Ascending aorta (tissue), 2 donors: ENCODE measurements around the gene HPCA. TPM values are rescaled to one million over a fixed set of nuclear protein-coding genes. Genes with fewer than 3 reads are reported as not detected.

Experiments
- DNase-seq, 2 donors: peaks; one replicate each; pipeline ENCODE4 v3.0.0-alpha.2; 2019; ENCODE audit warnings: low spot score in 2 of 2
- H3K27ac ChIP-seq, 2 donors: fragments of 200-600 bp; sonication (generic); one replicate each; pipeline ENCODE4 v1.5.1; 2016 to 2017; ENCODE audit warnings: mild to moderate bottlenecking in 1 of 2
- H3K27me3 ChIP-seq: fragments of 200-600 bp; sonication (generic); one replicate; pipeline ENCODE4 v1.5.1; 2017
- H3K36me3 ChIP-seq, 2 donors: fragments of 200-600 bp; sonication (generic); one replicate each; pipeline ENCODE4 v1.5.1; 2016
- H3K4me1 ChIP-seq, 2 donors: fragments of 200-600 bp; sonication (generic); one replicate each; pipeline ENCODE4 v1.5.1; 2016 to 2017; ENCODE audit warnings: mild to moderate bottlenecking in 1 of 2
- H3K4me3 ChIP-seq, 2 donors: fragments of 200-600 bp; sonication (generic); one replicate each; pipeline ENCODE4 v1.5.1; 2016 to 2017; ENCODE audit warnings: mild to moderate bottlenecking in 1 of 2
- H3K9me3 ChIP-seq, 2 donors: fragments of 200-600 bp; sonication (generic); one replicate each; pipeline ENCODE4 v1.5.1; 2016
- intact Hi-C: fragments of 100-400 bp; cut with DNase I; formaldehyde crosslinking; loops from one replicate; pipeline ENCODE4 v1.15.1; 2023
- total RNA-seq: library from RNA; depleted of rRNA; stranded (reverse); fragments of >200 nt; gene quantifications from one replicate; pipeline ENCODE4 v1.1.0, GENCODE V29; 2016
- TF ChIP-seq, protein P1 (sequence below), 3 experiments: fragments of 200-600 bp in 2 of 3; fragments of 450-650 bp in 1 of 3; sonication (generic) in 2 of 3; IDR thresholded peaks; one replicate each; pipeline ENCODE4 v1.5.1; 2016 to 2019; ENCODE audit warnings: antibody characterized with exemption in 3 of 3, mild to moderate bottlenecking in 1 of 3, moderate library complexity in 1 of 3

HPCA gene
- total RNA-seq, 1 donor from 2014 or later: not detected

GRCh38 chr1:32925403-32926162 lies 39.3 kb downstream of the HPCA start:
- TF ChIP-seq, protein P1, sequence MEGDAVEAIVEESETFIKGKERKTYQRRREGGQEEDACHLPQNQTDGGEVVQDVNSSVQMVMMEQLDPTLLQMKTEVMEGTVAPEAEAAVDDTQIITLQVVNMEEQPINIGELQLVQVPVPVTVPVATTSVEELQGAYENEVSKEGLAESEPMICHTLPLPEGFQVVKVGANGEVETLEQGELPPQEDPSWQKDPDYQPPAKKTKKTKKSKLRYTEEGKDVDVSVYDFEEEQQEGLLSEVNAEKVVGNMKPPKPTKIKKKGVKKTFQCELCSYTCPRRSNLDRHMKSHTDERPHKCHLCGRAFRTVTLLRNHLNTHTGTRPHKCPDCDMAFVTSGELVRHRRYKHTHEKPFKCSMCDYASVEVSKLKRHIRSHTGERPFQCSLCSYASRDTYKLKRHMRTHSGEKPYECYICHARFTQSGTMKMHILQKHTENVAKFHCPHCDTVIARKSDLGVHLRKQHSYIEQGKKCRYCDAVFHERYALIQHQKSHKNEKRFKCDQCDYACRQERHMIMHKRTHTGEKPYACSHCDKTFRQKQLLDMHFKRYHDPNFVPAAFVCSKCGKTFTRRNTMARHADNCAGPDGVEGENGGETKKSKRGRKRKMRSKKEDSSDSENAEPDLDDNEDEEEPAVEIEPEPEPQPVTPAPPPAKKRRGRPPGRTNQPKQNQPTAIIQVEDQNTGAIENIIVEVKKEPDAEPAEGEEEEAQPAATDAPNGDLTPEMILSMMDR (IDR thresholded peaks at IDR 0.05): no peak
- H3K4me3 ChIP-seq: peak overlapping the region in 1 of 2 donors; percentile 9
- intact Hi-C loops: no loop called here
- no peak for DNase-seq
- H3K27me3 ChIP-seq: no peaks in the 10 kb centered on the region
- no peaks in the 10 kb centered on the region for H3K9me3 ChIP-seq
- H3K36me3 ChIP-seq: no peaks in the 10 kb centered on the region
- H3K4me1 ChIP-seq: peaks cover 0 to 4% of the 10 kb centered on the region in 2 donors
- no peak overlapping the region for H3K27ac ChIP-seq

DNA sequence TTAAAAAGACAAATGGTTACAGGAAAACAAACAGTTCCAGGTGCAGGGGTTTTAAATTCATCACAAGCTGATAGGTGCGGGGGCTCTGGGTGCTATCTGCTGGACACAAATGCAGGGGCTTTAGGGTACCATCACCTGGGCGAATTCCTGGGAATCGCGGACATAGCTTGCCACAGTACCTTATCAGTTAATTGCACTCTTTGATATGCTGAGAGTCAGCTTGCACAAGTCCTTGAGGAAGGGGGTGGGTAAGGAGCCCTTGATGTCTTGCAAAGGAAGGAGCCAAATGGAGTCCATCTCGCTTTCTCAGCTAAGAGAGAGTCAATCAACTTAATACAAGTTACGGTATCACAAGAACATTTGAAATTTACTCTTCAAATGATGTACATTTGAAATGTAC lies 40.3 kb downstream of the HPCA start:
- no peak for DNase-seq
- Histone ChIP-seq H3K4me1 (no peaks in the 10 kb centered on the region), H3K9me3 (no peaks in the 10 kb centered on the region), H3K27me3 (no peaks in the 10 kb centered on the region), H3K27ac (no peak overlapping the region), H3K36me3 (no peaks in the 10 kb centered on the region), H3K4me3 (no peak overlapping the region)
- TF ChIP-seq, protein P1 (IDR thresholded peaks at IDR 0.05): no peak
- intact Hi-C loops: no loop called here

GRCh38 chr1:32927441-32927840 lies 41.1 kb downstream of the HPCA start:
- Histone ChIP-seq H3K4me3 (no peak overlapping the region), H3K9me3 (no peaks in the 10 kb centered on the region), H3K27me3 (no peaks in the 10 kb centered on the region), H3K27ac (no peak overlapping the region), H3K36me3 (no peaks in the 10 kb centered on the region), H3K4me1 (no peaks in the 10 kb centered on the region)
- intact Hi-C loops: no loop called here
- no peak for DNase-seq
- TF ChIP-seq, protein P1 (IDR thresholded peaks at IDR 0.05): no peak

GRCh38 chr1:32928285-32928684 lies 42.0 kb downstream of the HPCA start:
- no peak overlapping the region for H3K4me3 ChIP-seq
- H3K27ac ChIP-seq: no peak overlapping the region
- H3K36me3 ChIP-seq: no peaks in the 10 kb centered on the region
- TF ChIP-seq, protein P1 (IDR thresholded peaks at IDR 0.05): no peak
- no peaks in the 10 kb centered on the region for H3K27me3 ChIP-seq
- no peaks in the 10 kb centered on the region for H3K4me1 ChIP-seq
- intact Hi-C loops: no loop called here
- no peak for DNase-seq
- no peaks in the 10 kb centered on the region for H3K9me3 ChIP-seq

DNA sequence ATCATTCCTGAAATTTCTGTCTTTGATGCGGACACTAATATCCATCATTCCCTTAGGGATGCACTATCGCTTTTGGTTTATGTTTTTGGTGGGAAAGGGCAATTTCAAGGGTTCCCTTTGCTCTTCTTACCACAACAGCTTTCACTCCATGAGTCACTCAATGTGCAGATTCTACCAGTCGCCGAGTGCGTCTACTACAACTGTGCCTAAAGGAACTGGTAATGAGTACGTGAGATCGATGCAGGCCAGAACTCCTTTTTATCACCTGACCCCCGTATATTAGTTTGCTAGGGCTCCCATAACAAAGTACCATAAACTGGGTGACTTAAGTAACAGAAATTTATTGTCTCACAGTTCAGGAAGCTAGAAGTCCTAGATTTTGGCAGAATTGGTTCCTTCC lies 42.4 kb downstream of the HPCA start:
- Histone ChIP-seq H3K4me1 (no peaks in the 10 kb centered on the region), H3K36me3 (no peaks in the 10 kb centered on the region), H3K27ac (no peak overlapping the region), H3K27me3 (no peaks in the 10 kb centered on the region), H3K9me3 (no peaks in the 10 kb centered on the region), H3K4me3 (no peak overlapping the region)
- intact Hi-C loops: no loop called here
- TF ChIP-seq, protein P1 (IDR thresholded peaks at IDR 0.05): no peak
- no peak for DNase-seq
